Hematopoietic multipotent progenitor cell treated with erythropoietin and hydrocortisone succinate and interleukin-3 and kit ligand, for 15 days (in vitro differentiated cells): Measurements from ENCODE around the gene BBS9.
"Not testable (repeated sequence)": the region's sequence is repeated elsewhere in the genome, so short reads cannot be mapped to it uniquely, and the experiment has no call there.

Source experiments
- DNase-seq: peaks from one replicate; pipeline ENCODE4 v3.0.0-alpha.2; 2015; ENCODE audit warnings: low spot score

The BBS9 gene

GRCh38 chr7:33432821-33433220 is 303.5 kb downstream of the BBS9 start:
- no peak for DNase-seq

GRCh38 chr7:33433357-33433756 is 304.0 kb downstream of the BBS9 start:
- no peak for DNase-seq

- DNase-seq: no peak
These were observed 315.1 kb downstream of the BBS9 start for GRCh38 chr7:33444511-33444910.

- DNase-seq: no peak
These were observed 317.2 kb downstream of the BBS9 start for GRCh38 chr7:33446551-33446950.

- no peak for DNase-seq
These were observed 318.7 kb downstream of the BBS9 start for GRCh38 chr7:33448035-33448434.

GRCh38 chr7:33449847-33450246 is 320.5 kb downstream of the BBS9 start:
- no peak for DNase-seq

- no peak for DNase-seq
These were observed 323.6 kb downstream of the BBS9 start for GRCh38 chr7:33452805-33453502.

- DNase-seq: no peak
These were observed 327.7 kb downstream of the BBS9 start for GRCh38 chr7:33457039-33457438.

GRCh38 chr7:33458581-33458980 is 329.2 kb downstream of the BBS9 start:
- DNase-seq: no peak

- no peak for DNase-seq
These were observed 330.0 kb downstream of the BBS9 start for GRCh38 chr7:33459340-33459751.

- DNase-seq: no peak
These were observed 333.8 kb downstream of the BBS9 start for GRCh38 chr7:33463131-33463530.

- DNase-seq: no peak
These were observed 336.8 kb downstream of the BBS9 start for GRCh38 chr7:33466203-33466602.

GRCh38 chr7:33471636-33472242 is 342.4 kb downstream of the BBS9 start:
- DNase-seq: no peak

GRCh38 chr7:33472348-33473025 is 343.1 kb downstream of the BBS9 start:
- no peak for DNase-seq

- no peak for DNase-seq
These were observed 348.5 kb downstream of the BBS9 start for GRCh38 chr7:33477719-33478480.

- not testable (repeated sequence) for DNase-seq
These were observed 355.1 kb downstream of the BBS9 start for GRCh38 chr7:33484476-33484875.

GRCh38 chr7:33485747-33486493 is 356.6 kb downstream of the BBS9 start:
- DNase-seq: no peak

- no peak for DNase-seq
These were observed 357.3 kb downstream of the BBS9 start for GRCh38 chr7:33486633-33487032.

- no peak for DNase-seq
These were observed 358.8 kb downstream of the BBS9 start for GRCh38 chr7:33487998-33488682.

GRCh38 chr7:33494474-33494873 is 365.1 kb downstream of the BBS9 start:
- no peak for DNase-seq

GRCh38 chr7:33495207-33495606 is 365.8 kb downstream of the BBS9 start:
- no peak for DNase-seq
